CD4-positive, alpha-beta T cell treated with Interleukin-17A for 1 hour (primary cell): Measurements from ENCODE around the gene INTS6.

Experiments used
- DNase-seq: peaks from one replicate; pipeline ENCODE4 v3.0.0-alpha.2; 2020

The INTS6 gene

DNA sequence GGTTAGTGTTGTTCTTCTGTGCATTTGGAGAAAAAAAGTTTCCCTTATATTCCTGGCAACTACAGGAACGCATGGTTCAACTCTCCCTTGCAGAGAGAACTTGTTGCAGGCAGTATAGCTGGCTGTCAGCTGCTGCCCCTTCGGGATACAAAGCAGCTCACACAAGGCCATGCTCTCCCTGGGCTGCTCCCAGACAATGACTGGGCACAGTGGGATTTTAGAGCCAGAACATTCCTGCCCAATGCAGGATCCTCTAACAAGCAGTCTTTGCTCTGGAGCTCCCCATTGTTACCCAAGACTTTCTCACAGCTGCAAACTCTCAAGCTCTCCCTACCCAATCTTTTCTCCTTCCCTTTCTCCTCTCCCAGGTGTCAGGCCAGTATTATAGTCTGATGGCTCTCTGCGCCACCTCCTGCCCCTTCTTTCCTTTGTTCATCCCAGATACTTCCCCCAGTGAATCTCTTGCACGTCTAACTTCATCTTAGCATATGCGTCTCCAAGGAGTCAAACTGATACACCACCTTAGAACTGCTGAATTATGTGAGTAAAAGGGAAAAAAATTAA, 140.8 kb downstream of the INTS6 start:
- no peak for DNase-seq
